ENCODE measurements around the gene VGLL1.
A peak's percentile ranks its signal among the peaks of the same experiment; 100 is the strongest.

The VGLL1 gene

DNA sequence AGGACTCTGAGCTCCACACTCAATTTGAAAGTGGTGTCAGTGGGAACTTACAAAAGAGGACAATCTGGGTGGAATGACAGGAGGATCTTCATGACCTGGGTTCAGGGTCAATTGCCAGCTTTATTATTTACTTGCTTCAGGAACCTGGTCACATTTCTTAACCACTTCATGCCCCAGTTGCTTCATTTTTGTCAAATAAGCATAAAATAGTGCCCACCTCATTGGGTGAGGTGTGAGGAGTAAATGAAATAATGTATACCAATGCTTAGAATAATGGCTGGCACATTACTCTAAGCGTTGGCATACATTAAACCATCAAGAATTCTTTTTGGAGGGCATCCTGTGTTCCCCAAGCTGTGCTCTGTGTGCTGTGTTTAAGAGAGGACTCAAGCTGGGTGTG is 19.4 kb downstream of the VGLL1 start:
- no peak overlapping the region for H3K27ac ChIP-seq
- H3K9me3 ChIP-seq, result no peaks in the 10 kb centered on the region
- no peaks in the 10 kb centered on the region for H3K4me1 ChIP-seq
- no peaks in the 10 kb centered on the region for H3K36me3 ChIP-seq
- TF ChIP-seq, protein P1, sequence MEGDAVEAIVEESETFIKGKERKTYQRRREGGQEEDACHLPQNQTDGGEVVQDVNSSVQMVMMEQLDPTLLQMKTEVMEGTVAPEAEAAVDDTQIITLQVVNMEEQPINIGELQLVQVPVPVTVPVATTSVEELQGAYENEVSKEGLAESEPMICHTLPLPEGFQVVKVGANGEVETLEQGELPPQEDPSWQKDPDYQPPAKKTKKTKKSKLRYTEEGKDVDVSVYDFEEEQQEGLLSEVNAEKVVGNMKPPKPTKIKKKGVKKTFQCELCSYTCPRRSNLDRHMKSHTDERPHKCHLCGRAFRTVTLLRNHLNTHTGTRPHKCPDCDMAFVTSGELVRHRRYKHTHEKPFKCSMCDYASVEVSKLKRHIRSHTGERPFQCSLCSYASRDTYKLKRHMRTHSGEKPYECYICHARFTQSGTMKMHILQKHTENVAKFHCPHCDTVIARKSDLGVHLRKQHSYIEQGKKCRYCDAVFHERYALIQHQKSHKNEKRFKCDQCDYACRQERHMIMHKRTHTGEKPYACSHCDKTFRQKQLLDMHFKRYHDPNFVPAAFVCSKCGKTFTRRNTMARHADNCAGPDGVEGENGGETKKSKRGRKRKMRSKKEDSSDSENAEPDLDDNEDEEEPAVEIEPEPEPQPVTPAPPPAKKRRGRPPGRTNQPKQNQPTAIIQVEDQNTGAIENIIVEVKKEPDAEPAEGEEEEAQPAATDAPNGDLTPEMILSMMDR (IDR thresholded peaks at IDR 0.05), result no peak
- intact Hi-C loops (cut with DNase I; ENCODE audit: low total_unique reads), result no loop called here
- no peak overlapping the region for H3K4me3 ChIP-seq
- DNase-seq, result no peak
- H3K27me3 ChIP-seq, result no peaks in the 10 kb centered on the region

DNA sequence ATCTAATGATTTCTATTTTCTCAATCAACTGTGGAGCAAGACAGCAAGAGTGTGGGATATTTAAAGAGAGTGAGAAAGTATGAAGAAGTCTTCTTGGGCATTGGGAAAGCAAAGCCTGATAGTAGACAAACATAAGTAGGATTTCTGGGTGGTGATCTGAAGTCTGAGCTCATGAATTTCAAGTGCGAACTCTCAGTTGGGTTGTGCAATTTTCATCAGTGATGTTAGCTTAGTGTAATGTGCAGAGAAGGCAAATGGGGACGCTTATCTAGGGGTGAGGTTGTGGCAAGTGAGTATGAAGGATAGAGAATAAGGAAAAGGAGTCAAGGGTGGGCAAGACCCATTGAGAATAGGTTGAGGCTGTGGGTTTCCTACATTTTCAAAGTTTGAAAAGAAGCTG is 23.7 kb downstream of the VGLL1 start:
- H3K9me3 ChIP-seq, result no peaks in the 10 kb centered on the region
- no peak overlapping the region for H3K27ac ChIP-seq
- no peaks in the 10 kb centered on the region for H3K4me1 ChIP-seq
- H3K4me3 ChIP-seq, result no peak overlapping the region
- TF ChIP-seq, protein P1 (IDR thresholded peaks at IDR 0.05), result no peak
- DNase-seq, result no peak
- intact Hi-C loops (cut with DNase I; ENCODE audit: low total_unique reads), result no loop called here
- H3K36me3 ChIP-seq, result no peaks in the 10 kb centered on the region
- no peaks in the 10 kb centered on the region for H3K27me3 ChIP-seq

DNA sequence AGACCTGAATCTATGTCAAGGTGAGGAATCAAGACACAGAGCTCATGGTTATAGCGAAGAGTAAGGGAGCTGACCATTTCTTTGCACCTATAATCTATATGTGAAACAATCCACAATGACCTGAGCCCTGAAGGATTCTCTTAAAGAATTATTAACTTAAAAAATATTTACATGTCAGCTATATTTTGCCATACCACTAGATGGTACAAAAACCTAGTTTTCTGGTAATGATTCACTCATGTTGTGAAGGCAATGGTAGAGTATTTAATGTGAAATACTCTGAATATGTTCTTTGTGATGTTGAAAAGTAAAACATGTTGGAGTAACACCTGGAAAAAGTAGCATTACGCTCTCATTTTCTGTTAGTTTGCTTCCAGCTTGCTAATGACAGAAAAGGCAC is 40.0 kb downstream of the VGLL1 start:
- Histone ChIP-seq H3K4me1 (no peaks in the 10 kb centered on the region), H3K4me3 (no peak overlapping the region), H3K27me3 (no peaks in the 10 kb centered on the region), H3K36me3 (no peaks in the 10 kb centered on the region), H3K27ac (no peak overlapping the region), H3K9me3 (no peaks in the 10 kb centered on the region)
- no peak for DNase-seq
- intact Hi-C loops (cut with DNase I; ENCODE audit: low total_unique reads), result no loop called here
- TF ChIP-seq, protein P1 (IDR thresholded peaks at IDR 0.05), result no peak

GRCh38 chrX:136574548-136574947 is 42.5 kb downstream of the VGLL1 start:
- no peak overlapping the region for H3K4me3 ChIP-seq
- H3K9me3 ChIP-seq, result no peaks in the 10 kb centered on the region
- no peaks in the 10 kb centered on the region for H3K36me3 ChIP-seq
- intact Hi-C loops (cut with DNase I; ENCODE audit: low total_unique reads), result no loop called here
- H3K27me3 ChIP-seq, result no peaks in the 10 kb centered on the region
- H3K4me1 ChIP-seq, result no peaks in the 10 kb centered on the region
- TF ChIP-seq, protein P1 (IDR thresholded peaks at IDR 0.05), result no peak
- no peak for DNase-seq
- no peak overlapping the region for H3K27ac ChIP-seq

- H3K9me3 ChIP-seq, result no peaks in the 10 kb centered on the region
- no peak overlapping the region for H3K27ac ChIP-seq
- no peak overlapping the region for H3K4me3 ChIP-seq
- intact Hi-C loops (cut with DNase I; ENCODE audit: low total_unique reads), result no loop called here
- no peaks in the 10 kb centered on the region for H3K27me3 ChIP-seq
- DNase-seq, result peak; percentile 28 to 63
- no peaks in the 10 kb centered on the region for H3K4me1 ChIP-seq
- TF ChIP-seq, protein P1 (IDR thresholded peaks at IDR 0.05), result peak; percentile 50 to 60
- no peaks in the 10 kb centered on the region for H3K36me3 ChIP-seq
Observed at GRCh38 chrX:136577552-136577951, 45.5 kb downstream of the VGLL1 start.

DNA sequence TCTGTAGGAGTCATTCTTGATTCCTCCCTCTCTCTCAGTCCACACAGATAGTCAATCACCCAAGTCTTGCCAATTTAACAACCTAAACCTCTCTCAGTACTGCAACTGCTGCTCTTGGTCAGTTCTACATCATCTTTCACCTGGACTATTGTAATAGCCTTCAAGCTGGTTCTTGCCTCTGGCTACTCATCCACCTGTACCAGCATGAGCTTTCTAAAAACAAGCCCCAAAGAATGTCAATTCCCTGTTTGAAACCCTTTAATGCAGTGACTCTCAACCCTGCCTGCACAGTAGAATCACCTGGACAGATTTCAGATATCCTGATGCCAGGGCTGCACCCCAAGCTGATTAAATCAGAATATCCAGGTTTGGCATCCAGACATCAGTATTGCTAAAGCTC is 48.3 kb downstream of the VGLL1 start:
- no peaks in the 10 kb centered on the region for H3K36me3 ChIP-seq
- no peak overlapping the region for H3K4me3 ChIP-seq
- H3K9me3 ChIP-seq, result no peaks in the 10 kb centered on the region
- intact Hi-C loops (cut with DNase I; ENCODE audit: low total_unique reads), result no loop called here
- no peaks in the 10 kb centered on the region for H3K4me1 ChIP-seq
- H3K27me3 ChIP-seq, result no peaks in the 10 kb centered on the region
- TF ChIP-seq, protein P1 (IDR thresholded peaks at IDR 0.05), result no peak
- H3K27ac ChIP-seq, result no peak overlapping the region
- DNase-seq, result no peak
